ENCODE results near the gene COASY. TPM values are rescaled to one million over a fixed set of nuclear protein-coding genes. Genes with fewer than 3 reads are reported as not detected.

Gene COASY
- 49.4 and 58.2 TPM in 2 replicates for total RNA-seq

GRCh38 chr17:42561897-42562387 is at the start of gene COASY:
Gene COASY, plus strand, starts transcription at chr17:42562148. Its CDS starts 475 bp downstream, at chr17:42562623.
- H3K4me3 ChIP-seq (ENCODE audit: low read depth, low read length), result peak within 1 kb of the TSS; percentile 94
- no peak for TF ChIP-seq CTCF (conservative IDR thresholded peaks at IDR 0.05; ENCODE audit: low read depth, low read length)
- peak; percentile 85 for DNase-seq (ENCODE audit: low read depth)

DNA sequence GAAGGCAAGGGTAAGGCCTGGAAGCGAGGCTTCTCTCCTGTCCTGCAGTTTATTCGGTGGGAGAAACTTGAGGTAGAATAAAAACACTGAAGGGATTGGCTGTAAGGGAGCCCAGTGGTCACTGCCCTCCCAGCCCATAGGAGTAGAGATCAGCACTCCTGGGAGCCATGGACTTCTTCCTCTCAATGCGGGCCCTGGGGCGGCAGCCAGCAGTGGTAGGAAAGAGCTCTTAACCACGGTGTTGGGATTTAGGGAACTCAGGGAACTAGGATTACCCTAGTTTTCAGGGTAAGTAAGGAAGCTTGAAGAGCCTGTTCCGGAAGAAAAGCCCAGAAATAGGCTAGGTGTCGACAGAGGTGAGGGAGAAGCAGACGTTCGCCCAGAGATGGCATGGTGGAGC is 49.7 kb upstream of the COASY start:
- no peak for TF ChIP-seq CTCF (conservative IDR thresholded peaks at IDR 0.05; ENCODE audit: low read depth, low read length)
- no peak for DNase-seq (ENCODE audit: low read depth)
- no peak overlapping the region for H3K4me3 ChIP-seq (ENCODE audit: low read depth, low read length)

DNA sequence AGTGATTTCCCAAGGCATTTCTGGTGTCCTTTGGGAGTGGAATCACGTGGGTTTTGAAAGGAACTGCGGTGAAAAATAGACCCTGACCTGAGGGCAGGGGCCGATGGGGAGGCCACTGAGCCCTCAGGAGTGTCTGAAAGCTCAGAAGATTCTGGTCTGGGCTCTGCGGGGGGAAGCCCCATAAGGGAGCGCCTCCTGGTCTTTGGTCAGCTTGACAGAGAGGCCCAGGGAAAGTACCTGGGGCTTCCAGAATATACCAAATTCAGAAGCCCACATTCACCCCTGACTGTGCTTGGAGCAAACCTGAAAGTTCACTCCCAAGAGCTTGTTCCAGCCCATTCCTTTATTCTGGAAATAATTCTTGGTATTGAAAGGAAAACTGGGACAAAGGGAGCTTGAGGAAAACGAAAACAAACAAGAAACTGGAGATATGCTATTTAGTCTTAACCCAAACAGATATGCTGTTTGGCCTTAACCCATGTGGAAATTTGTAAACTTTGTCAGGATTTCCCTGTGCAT is 49.2 kb upstream of the COASY start:
- no peak overlapping the region for H3K4me3 ChIP-seq (ENCODE audit: low read depth, low read length)
- TF ChIP-seq CTCF (conservative IDR thresholded peaks at IDR 0.05; ENCODE audit: low read depth, low read length), result no peak
- no peak for DNase-seq (ENCODE audit: low read depth)

DNA sequence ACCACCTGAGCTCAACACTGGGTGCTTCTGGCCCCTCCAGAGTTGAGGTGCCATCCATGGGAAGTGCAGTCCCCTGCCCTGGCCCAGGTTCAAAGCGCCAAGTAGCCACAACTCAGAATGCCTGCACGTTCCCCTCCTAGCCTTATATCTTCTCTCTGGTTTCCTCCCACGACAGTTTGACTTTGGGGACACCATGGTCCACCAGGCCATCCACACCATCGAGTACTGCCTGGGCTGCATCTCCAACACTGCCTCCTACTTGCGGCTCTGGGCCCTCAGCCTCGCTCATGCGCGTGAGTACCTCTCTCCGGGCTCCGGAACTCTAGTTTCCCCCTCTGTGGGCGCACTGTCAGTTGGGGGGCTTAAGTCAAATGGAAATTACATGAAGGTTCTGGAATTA is 48.3 kb upstream of the COASY start:
- TF ChIP-seq CTCF (conservative IDR thresholded peaks at IDR 0.05; ENCODE audit: low read depth, low read length), result no peak
- DNase-seq (ENCODE audit: low read depth), result no peak

GRCh38 chr17:42514279-42514678 is 47.7 kb upstream of the COASY start:
- TF ChIP-seq CTCF (conservative IDR thresholded peaks at IDR 0.05; ENCODE audit: low read depth, low read length), result no peak
- no peak overlapping the region for H3K4me3 ChIP-seq (ENCODE audit: low read depth, low read length)
- no peak for DNase-seq (ENCODE audit: low read depth)

More for the DNA sequence above, 48.3 kb upstream of the COASY start:
- H3K4me3 ChIP-seq (ENCODE audit: low read depth, low read length), result no peak overlapping the region

- no peak for TF ChIP-seq CTCF (conservative IDR thresholded peaks at IDR 0.05; ENCODE audit: low read depth, low read length)
- DNase-seq (ENCODE audit: low read depth), result no peak
- no peak overlapping the region for H3K4me3 ChIP-seq (ENCODE audit: low read depth, low read length)
Measured at GRCh38 chr17:42514867-42515266, 47.1 kb upstream of the COASY start.

DNA sequence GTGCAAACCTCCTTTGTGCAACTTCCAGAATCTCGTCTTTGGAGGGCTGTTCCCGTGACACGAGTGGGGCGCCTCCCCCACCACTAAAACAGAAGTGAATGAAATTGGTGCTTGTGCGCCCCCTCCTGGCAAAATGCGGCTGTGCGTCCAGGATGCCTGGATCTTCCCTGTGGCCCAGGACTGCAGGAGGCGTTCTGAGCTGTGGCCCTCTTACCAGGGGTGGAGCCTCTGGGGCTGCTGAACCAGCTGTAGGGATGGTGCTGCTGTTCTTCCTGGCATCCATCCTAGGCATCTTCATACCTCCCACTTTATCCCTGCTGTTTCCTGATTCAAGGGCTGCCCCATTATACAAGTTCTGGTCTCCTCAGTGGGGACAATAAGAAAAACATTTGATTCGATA is 44.4 kb upstream of the COASY start:
- H3K4me3 ChIP-seq (ENCODE audit: low read depth, low read length), result no peak overlapping the region
- no peak for DNase-seq (ENCODE audit: low read depth)
- TF ChIP-seq CTCF (conservative IDR thresholded peaks at IDR 0.05; ENCODE audit: low read depth, low read length), result peak; percentile 94
